T-cell (primary cell): Measurements from ENCODE around the gene SHQ1. TPM values are rescaled to one million over a fixed set of nuclear protein-coding genes. Genes with fewer than 3 reads are reported as not detected.

Experiments used
- ATAC-seq, 4 experiments: fragments of 200-7000 bp in 3 of 4; fragments of 150-1000 bp in 1 of 4; cut with Tn5 transposase; replicated peaks in 1 of 4; 1 replicate in 3 of 4; 2 replicates in 1 of 4; pipeline ENCODE4 v1.10.0; 2021; ENCODE audit warnings: moderate library complexity in 3 of 4, mild to moderate bottlenecking in 2 of 4, moderate number of reproducible peaks in 1 of 4
- CTCF ChIA-PET, 2 donors: fragments of 300-600 bp; sonication (Branson Sonifier 250); formaldehyde crosslinking; loops; one replicate each; lab custom pipeline; 2022; ENCODE audit warnings: antibody characterized with exemption in 2 of 2; lab: Charles Lee
- POLR2A ChIA-PET, 2 donors: fragments of 300-600 bp; sonication (Branson Sonifier 250); formaldehyde crosslinking; loops; one replicate each; lab custom pipeline; 2022; ENCODE audit warnings: antibody characterized with exemption in 2 of 2; lab: Charles Lee
- DNase-seq, 35 experiments: peaks; one replicate each; pipeline versions ENCODE4 v3.0.0 to v3.0.0-alpha.2; 2013 to 2023
- H3K27ac ChIP-seq: one replicate; pipeline ENCODE4 v1.5.1; 2013; ENCODE audit warnings: low read length
- H3K27me3 ChIP-seq, 2 experiments: replicated peaks in 1 of 2; 1 replicate in 1 of 2; 2 replicates in 1 of 2; pipeline versions ENCODE4 v1.6.1 to v1.7.0; 2013; ENCODE audit warnings: low read length in 1 of 2, mixed read lengths in 1 of 2; ENCODE audit not compliant: control insufficient read depth in 2 of 2, insufficient read depth in 2 of 2; ENCODE audit errors: extremely low read depth in 1 of 2
- H3K36me3 ChIP-seq, 2 donors: 1 replicate in 1 of 2; 2 replicates in 1 of 2; pipeline versions ENCODE4 v1.6.1 to v1.7.0; 2013; ENCODE audit warnings: low read length in 1 of 2; ENCODE audit not compliant: control insufficient read depth in 2 of 2, insufficient read depth in 1 of 2; ENCODE audit errors: extremely low read depth in 1 of 2
- H3K4me1 ChIP-seq, 2 experiments: 1 replicate in 1 of 2; 2 replicates in 1 of 2; pipeline versions ENCODE4 v1.6.1 to v1.7.0; 2013; ENCODE audit warnings: low read length in 2 of 2, mixed read lengths in 1 of 2; ENCODE audit not compliant: insufficient read depth in 2 of 2, control insufficient read depth in 1 of 2; ENCODE audit errors: extremely low read depth in 1 of 2
- H3K4me3 ChIP-seq, 2 donors: 1 replicate in 1 of 2; 2 replicates in 1 of 2; pipeline versions ENCODE4 v1.5.1 to v1.7.0; 2013; ENCODE audit warnings: mild to moderate bottlenecking in 2 of 2, low read length in 1 of 2, moderate library complexity in 1 of 2; ENCODE audit not compliant: control insufficient read depth in 1 of 2; ENCODE audit errors: extremely low read depth in 1 of 2
- H3K9me3 ChIP-seq: 2 replicates; pipeline ENCODE4 v1.7.0; 2013
- H3K27ac Mint-ChIP-seq, 2 donors: one replicate each; pipeline ENCODE4 v1.8.0; 2020 to 2021; ENCODE audit warnings: mild to moderate bottlenecking in 2 of 2, mixed read lengths in 2 of 2
- H3K27me3 Mint-ChIP-seq, 2 donors: one replicate each; pipeline ENCODE4 v1.8.0; 2021 to 2022; ENCODE audit warnings: mixed read lengths in 2 of 2
- H3K36me3 Mint-ChIP-seq: one replicate; pipeline ENCODE4 v1.8.0; 2021; ENCODE audit warnings: mixed read lengths
- H3K4me1 Mint-ChIP-seq, 3 donors: one replicate each; pipeline ENCODE4 v1.8.0; 2020 to 2022; ENCODE audit warnings: mixed read lengths in 3 of 3, mild to moderate bottlenecking in 1 of 3
- H3K4me3 Mint-ChIP-seq, 3 donors: one replicate each; pipeline ENCODE4 v1.8.0; 2020 to 2022; ENCODE audit warnings: mild to moderate bottlenecking in 3 of 3, mixed read lengths in 3 of 3, moderate library complexity in 3 of 3
- H3K9me3 Mint-ChIP-seq, 3 donors: one replicate each; pipeline ENCODE4 v1.8.0; 2020 to 2022; ENCODE audit warnings: mixed read lengths in 3 of 3
- WGBS: methylation state at CpG from one replicate; pipeline ENCODE4 v1.1.5; 2013; ENCODE audit warnings: missing lambda C conversion rate; ENCODE audit not compliant: insufficient coverage; 5-methylcytosine and 5-hydroxymethylcytosine counted together
- total RNA-seq, 35 experiments: library from RNA in 6 of 35; stranded (reverse) in 6 of 35; fragments of 120-200 nt in 1 of 35; gene quantifications; one replicate each; pipeline versions ENCODE4 v1.2.1 to v1.2.4 and lab custom pipeline; 2013 to 2026

Gene SHQ1
- total RNA-seq, 5 donors from 2014 or later (not counting 1 experiment from before 2014, with no cell fraction given), result 16.6 to 29.0 (median 27.8) TPM

GRCh38 chr3:72820415-72820814 lies 27.8 kb downstream of the SHQ1 start:
- ChIA-PET CTCF (interaction anchor here (0.7 to 5.6 kb wide), 7 partner anchors 22 to 1110 kb away, joined by 3 to 123 read pairs (median 3); no protein-coding TSS in a partner anchor), POLR2A (no interaction called here)
- no peak overlapping the region for H3K27ac ChIP-seq
- Mint-ChIP-seq H3K36me3 (peaks cover 18% of the 10 kb centered on the region), H3K27me3 (no peaks in the 10 kb centered on the region), H3K9me3 (no peaks in the 10 kb centered on the region), H3K4me1 (peaks cover 0 to 7% (median 0%) of the 10 kb centered on the region in 3 donors), H3K4me3 (no peak overlapping the region), H3K27ac (peak overlapping the region; percentile 32 to 77)
- peaks cover 13 to 21% of the 10 kb centered on the region in 2 experiments for H3K4me1 ChIP-seq
- H3K27me3 ChIP-seq, result no peaks in the 10 kb centered on the region
- DNase-seq (no peak), ATAC-seq (no peak)
- H3K4me3 ChIP-seq, result no peak overlapping the region
- H3K36me3 ChIP-seq, result peaks cover 4 to 9% of the 10 kb centered on the region in 2 donors
- no peaks in the 10 kb centered on the region for H3K9me3 ChIP-seq

GRCh38 chr3:72818905-72819304 lies 29.3 kb downstream of the SHQ1 start:
- DNase-seq (no peak), ATAC-seq (no peak)
- Histone ChIP-seq H3K4me3 (no peak overlapping the region), H3K27ac (no peak overlapping the region), H3K9me3 (no peaks in the 10 kb centered on the region), H3K27me3 (no peaks in the 10 kb centered on the region), H3K36me3 (peaks cover 4 to 14% of the 10 kb centered on the region in 2 donors), H3K4me1 (peaks cover 13 to 21% of the 10 kb centered on the region in 2 experiments)
- POLR2A ChIA-PET, result interaction anchor here in 1 of 2 donors (0.6 kb wide), 1 partner anchor 22 kb away, joined by 3 read pairs; no protein-coding TSS in a partner anchor
- no peak overlapping the region for H3K27ac Mint-ChIP-seq
- H3K36me3 Mint-ChIP-seq, result peaks cover 23% of the 10 kb centered on the region
- no peaks in the 10 kb centered on the region for H3K9me3 Mint-ChIP-seq
- CTCF ChIA-PET, result interaction anchor here (0.9 to 5.6 kb wide), 6 partner anchors 81 to 1095 kb away, joined by 3 to 123 read pairs (median 14); no protein-coding TSS in a partner anchor
- peaks cover 0 to 7% (median 0%) of the 10 kb centered on the region in 3 donors for H3K4me1 Mint-ChIP-seq
- H3K4me3 Mint-ChIP-seq, result no peak overlapping the region
- WGBS, result no CpG with 5 or more reads among the region's 1 CpG
- H3K27me3 Mint-ChIP-seq, result no peaks in the 10 kb centered on the region

- no CpG with 5 or more reads among the region's 3 CpGs for WGBS
- Histone ChIP-seq H3K4me3 (no peak overlapping the region), H3K27ac (no peak overlapping the region), H3K9me3 (no peaks in the 10 kb centered on the region), H3K27me3 (no peaks in the 10 kb centered on the region), H3K36me3 (peaks cover 4 to 11% of the 10 kb centered on the region in 2 donors), H3K4me1 (peaks cover 13 to 21% of the 10 kb centered on the region in 2 experiments)
- DNase-seq (peak in 1 of 35 experiments; percentile 30), ATAC-seq (no peak)
- POLR2A ChIA-PET, result no interaction called here
- Mint-ChIP-seq H3K27ac (peak overlapping the region in 1 of 2 donors; percentile 23), H3K36me3 (peaks cover 23% of the 10 kb centered on the region), H3K4me1 (peaks cover 0 to 7% (median 0%) of the 10 kb centered on the region in 3 donors), H3K27me3 (no peaks in the 10 kb centered on the region), H3K4me3 (no peak overlapping the region), H3K9me3 (no peaks in the 10 kb centered on the region)
- CTCF ChIA-PET, result interaction anchor here (1.0 to 5.6 kb wide), 5 partner anchors 80 to 943 kb away, joined by 3 to 123 read pairs (median 21); no protein-coding TSS in a partner anchor
Measured at GRCh38 chr3:72818092-72818773, 30.0 kb downstream of the SHQ1 start.

- peaks cover 0 to 7% (median 0%) of the 10 kb centered on the region in 3 donors for H3K4me1 Mint-ChIP-seq
- no peaks in the 10 kb centered on the region for H3K27me3 ChIP-seq
- H3K27me3 Mint-ChIP-seq, result no peaks in the 10 kb centered on the region
- H3K36me3 ChIP-seq, result peaks cover 4 to 16% of the 10 kb centered on the region in 2 donors
- peaks cover 34% of the 10 kb centered on the region for H3K36me3 Mint-ChIP-seq
- ATAC-seq (no peak), DNase-seq (no peak)
- no peaks in the 10 kb centered on the region for H3K9me3 ChIP-seq
- peak overlapping the region in 1 of 2 donors; percentile 58 for H3K27ac Mint-ChIP-seq
- no peaks in the 10 kb centered on the region for H3K9me3 Mint-ChIP-seq
- peaks cover 8 to 17% of the 10 kb centered on the region in 2 experiments for H3K4me1 ChIP-seq
- ChIA-PET POLR2A (interaction anchor here in 1 of 2 donors (0.5 kb wide), 1 partner anchor 22 kb away, joined by 5 read pairs; no protein-coding TSS in a partner anchor), CTCF (interaction anchor here (0.9 to 1.0 kb wide), 2 partner anchors 150 to 151 kb away, joined by 3 to 4 read pairs; no protein-coding TSS in a partner anchor)
- H3K27ac ChIP-seq, result no peak overlapping the region
- 89% methylated on average over 2 of the region's 3 CpGs for WGBS
- no peak overlapping the region for H3K4me3 Mint-ChIP-seq
- H3K4me3 ChIP-seq, result no peak overlapping the region
Measured at GRCh38 chr3:72816862-72817355, 31.3 kb downstream of the SHQ1 start.

GRCh38 chr3:72814308-72814707 lies 33.9 kb downstream of the SHQ1 start:
- Mint-ChIP-seq H3K27ac (no peak overlapping the region), H3K4me3 (no peak overlapping the region), H3K36me3 (peaks cover 47% of the 10 kb centered on the region), H3K9me3 (no peaks in the 10 kb centered on the region), H3K27me3 (no peaks in the 10 kb centered on the region), H3K4me1 (peaks cover 0 to 5% (median 3%) of the 10 kb centered on the region in 3 donors)
- H3K9me3 ChIP-seq, result no peaks in the 10 kb centered on the region
- no peaks in the 10 kb centered on the region for H3K27me3 ChIP-seq
- CTCF ChIA-PET, result interaction anchor here in 1 of 2 donors (0.6 kb wide), 1 partner anchor 149 kb away, joined by 3 read pairs; no protein-coding TSS in a partner anchor
- peaks cover 4 to 15% of the 10 kb centered on the region in 2 donors for H3K36me3 ChIP-seq
- WGBS, result 100% methylated on average over 1 of the region's 3 CpGs
- no peak for ATAC-seq
- DNase-seq, result no peak
- POLR2A ChIA-PET, result no interaction called here
- H3K27ac ChIP-seq, result no peak overlapping the region
- no peak overlapping the region for H3K4me3 ChIP-seq
- H3K4me1 ChIP-seq, result peaks cover 0 to 2% of the 10 kb centered on the region in 2 experiments

GRCh38 chr3:72812201-72812600 lies 36.0 kb downstream of the SHQ1 start:
- no peak overlapping the region for H3K27ac ChIP-seq
- peaks cover 0 to 2% of the 10 kb centered on the region in 2 experiments for H3K4me1 ChIP-seq
- H3K36me3 Mint-ChIP-seq, result peaks cover 59% of the 10 kb centered on the region
- no peak overlapping the region for H3K4me3 Mint-ChIP-seq
- H3K27me3 Mint-ChIP-seq, result no peaks in the 10 kb centered on the region
- no peak for DNase-seq
- H3K4me1 Mint-ChIP-seq, result peaks cover 0 to 5% (median 3%) of the 10 kb centered on the region in 3 donors
- WGBS, result 83% methylated on average over 1 of the region's 3 CpGs
- no peaks in the 10 kb centered on the region for H3K9me3 Mint-ChIP-seq
- no peaks in the 10 kb centered on the region for H3K9me3 ChIP-seq
- H3K27me3 ChIP-seq, result no peaks in the 10 kb centered on the region
- H3K36me3 ChIP-seq, result peaks cover 7 to 15% of the 10 kb centered on the region in 2 donors
- POLR2A ChIA-PET, result no interaction called here
- H3K4me3 ChIP-seq, result no peak overlapping the region
- H3K27ac Mint-ChIP-seq, result no peak overlapping the region
- CTCF ChIA-PET, result interaction anchor here (1.0 to 1.6 kb wide), 4 partner anchors 10 to 147 kb away, joined by 3 to 5 read pairs (median 3); no protein-coding TSS in a partner anchor
- no peak for ATAC-seq
